ENCODE measurements around the gene FAM78A.

Gene FAM78A

GRCh38 chr9:131302244-131303075 is 26.1 kb upstream of the FAM78A start:
- DNase-seq = no peak

GRCh38 chr9:131300444-131300843 is 24.1 kb upstream of the FAM78A start:
- DNase-seq = no peak

- no peak for DNase-seq
Observed at GRCh38 chr9:131299961-131300347, 23.6 kb upstream of the FAM78A start.

- DNase-seq = no peak
Observed at GRCh38 chr9:131299346-131299960, 23.1 kb upstream of the FAM78A start.

- DNase-seq = no peak
Observed at GRCh38 chr9:131298816-131299215, 22.5 kb upstream of the FAM78A start.

GRCh38 chr9:131298341-131298740 is 22.0 kb upstream of the FAM78A start:
- no peak for DNase-seq

- no peak for DNase-seq
Observed at GRCh38 chr9:131297903-131298302, 21.6 kb upstream of the FAM78A start.

GRCh38 chr9:131296906-131297500 is 20.7 kb upstream of the FAM78A start:
- no peak for DNase-seq

- DNase-seq = no peak
Observed at GRCh38 chr9:131296460-131296859, 20.1 kb upstream of the FAM78A start.

GRCh38 chr9:131292937-131293336 is 16.6 kb upstream of the FAM78A start:
- DNase-seq = no peak

GRCh38 chr9:131291795-131292315 is 15.5 kb upstream of the FAM78A start:
- no peak for DNase-seq

GRCh38 chr9:131290767-131291370 is 14.6 kb upstream of the FAM78A start:
- no peak for DNase-seq

- DNase-seq = no peak
Observed at GRCh38 chr9:131290036-131290766, 13.9 kb upstream of the FAM78A start.

GRCh38 chr9:131289301-131290035 is 13.2 kb upstream of the FAM78A start, which contains the start of gene PLPP7:
PLPP7 (plus strand) TSS chr9:131289723; CDS start chr9:131289998, 275 bp downstream.
- no peak for DNase-seq

- no peak for DNase-seq
Observed at GRCh38 chr9:131288217-131288616, 11.9 kb upstream of the FAM78A start.

- no peak for DNase-seq
Observed at GRCh38 chr9:131287359-131287758, 11.0 kb upstream of the FAM78A start.

- no peak for DNase-seq
Observed at GRCh38 chr9:131284856-131285255, 8.5 kb upstream of the FAM78A start.

GRCh38 chr9:131282688-131283422 is 6.5 kb upstream of the FAM78A start:
- DNase-seq = peak; percentile 11

- DNase-seq = no peak
Observed at GRCh38 chr9:131282175-131282574, 5.9 kb upstream of the FAM78A start.

GRCh38 chr9:131281119-131281965 is 5.0 kb upstream of the FAM78A start:
- no peak for DNase-seq
